WTC11 (cell line): ENCODE results near the gene ABAT. TPM values are rescaled to one million over a fixed set of nuclear protein-coding genes. Genes with fewer than 3 reads are reported as not detected.

Experiments
- ATAC-seq: fragments of 200-7000 bp; cut with Tn5 transposase; 2 replicates; pipeline ENCODE4 v1.10.0; 2021; ENCODE audit warnings: mild to moderate bottlenecking, moderate library complexity
- CTCF ChIA-PET: fragments of 300-600 bp; sonication (Branson Sonifier 250); formaldehyde crosslinking; loops from one replicate; lab custom pipeline; 2021; ENCODE audit warnings: antibody characterized with exemption; lab: Charles Lee
- POLR2A ChIA-PET: fragments of 350-600 bp; sonication (Branson Sonifier 250); formaldehyde crosslinking; loops from one replicate; lab custom pipeline; 2021; ENCODE audit warnings: antibody characterized with exemption; lab: Charles Lee
- DNase-seq: peaks from one replicate; pipeline ENCODE4 v3.0.0; 2021; ENCODE audit warnings: low spot score
- H3K27ac Mint-ChIP-seq: 2 replicates; pipeline ENCODE4 v1.8.0; 2021; ENCODE audit warnings: mixed read lengths
- H3K27me3 Mint-ChIP-seq: 2 replicates; pipeline ENCODE4 v1.8.0; 2021; ENCODE audit warnings: low read depth, mild to moderate bottlenecking, moderate library complexity, mixed read lengths
- H3K36me3 Mint-ChIP-seq: 2 replicates; pipeline ENCODE4 v1.8.0; 2021; ENCODE audit warnings: mixed read lengths
- H3K4me1 Mint-ChIP-seq: 2 replicates; pipeline ENCODE4 v1.8.0; 2022; ENCODE audit warnings: mixed read lengths
- H3K4me3 Mint-ChIP-seq: 2 replicates; pipeline ENCODE4 v1.8.0; 2021; ENCODE audit warnings: mild to moderate bottlenecking, moderate library complexity, mixed read lengths
- H3K9me3 Mint-ChIP-seq: 2 replicates; pipeline ENCODE4 v1.8.0; 2021; ENCODE audit warnings: mixed read lengths
- AFF4 ChIP-seq: sonication (generic); formaldehyde crosslinking; IDR thresholded peaks from 2 replicates; pipeline ENCODE4 v1.8.1; 2023; ENCODE audit warnings: mild to moderate bottlenecking, missing genetic modification reagents, borderline replicate concordance
- CREB1 ChIP-seq: sonication (generic); formaldehyde crosslinking; IDR thresholded peaks from 2 replicates; pipeline ENCODE4 v1.8.0; 2023; ENCODE audit warnings: mild to moderate bottlenecking, missing genetic modification reagents
- CREM ChIP-seq: sonication (generic); formaldehyde crosslinking; IDR thresholded peaks from 2 replicates; pipeline ENCODE4 v1.8.1; 2022; ENCODE audit warnings: mild to moderate bottlenecking, missing genetic modification reagents, moderate library complexity
- EMX1 ChIP-seq: fragments of 250-450 bp; sonication (Bioruptor Pico); IDR thresholded peaks from 2 replicates; pipeline ENCODE4 v1.8.0; 2021; ENCODE audit warnings: mild to moderate bottlenecking
- GRHL2 ChIP-seq: fragments of 250-450 bp; sonication (Bioruptor Pico); IDR thresholded peaks from 2 replicates; pipeline ENCODE4 v1.8.0; 2022; ENCODE audit warnings: mild to moderate bottlenecking, moderate library complexity; ENCODE audit not compliant: insufficient replicate concordance, severe bottlenecking
- GTF2I ChIP-seq: fragments of 250-450 bp; sonication (Bioruptor Pico); conservative IDR thresholded peaks from 2 replicates; pipeline ENCODE4 v1.4.0; 2021; ENCODE audit warnings: mild to moderate bottlenecking
- NR2C2 ChIP-seq: sonication (generic); formaldehyde crosslinking; IDR thresholded peaks from 2 replicates; pipeline ENCODE4 v1.8.0; 2022; ENCODE audit warnings: mild to moderate bottlenecking, missing genetic modification reagents
- OVOL2 ChIP-seq: fragments of 250-450 bp; sonication (Bioruptor Pico); IDR thresholded peaks from 2 replicates; pipeline ENCODE4 v1.9.0; 2021; ENCODE audit warnings: mild to moderate bottlenecking, borderline replicate concordance
- PRDM15 ChIP-seq: sonication (generic); formaldehyde crosslinking; IDR thresholded peaks from 2 replicates; pipeline ENCODE4 v1.8.0; 2022; ENCODE audit warnings: missing genetic modification reagents
- STAT6 ChIP-seq: sonication (generic); formaldehyde crosslinking; conservative IDR thresholded peaks from 2 replicates; pipeline ENCODE4 v1.8.1; 2023; ENCODE audit warnings: mild to moderate bottlenecking, low read depth, missing genetic modification reagents, moderate library complexity
- TEAD4 ChIP-seq: sonication (generic); formaldehyde crosslinking; IDR thresholded peaks from 2 replicates; pipeline ENCODE4 v1.8.0; 2022; ENCODE audit warnings: mild to moderate bottlenecking, missing genetic modification reagents
- TP53 ChIP-seq: sonication (generic); formaldehyde crosslinking; IDR thresholded peaks from 2 replicates; pipeline ENCODE4 v1.8.1; 2023; ENCODE audit warnings: mild to moderate bottlenecking, missing genetic modification reagents
- ZNF317 ChIP-seq: sonication (generic); formaldehyde crosslinking; IDR thresholded peaks from 2 replicates; pipeline ENCODE4 v1.8.1; 2023; ENCODE audit warnings: low read depth, mild to moderate bottlenecking, moderate library complexity, missing genetic modification reagents, borderline replicate concordance
- total RNA-seq: library from RNA; stranded (reverse); gene quantifications from 3 replicates; pipeline ENCODE4 v1.2.3, GENCODE V29; 2021
- TF ChIP-seq, protein P1 (sequence below): sonication (generic); formaldehyde crosslinking; IDR thresholded peaks from 2 replicates; pipeline ENCODE4 v1.8.1; 2023; ENCODE audit warnings: mild to moderate bottlenecking, missing genetic modification reagents, moderate library complexity
- TF ChIP-seq, protein P2 (sequence below): sonication (generic); formaldehyde crosslinking; IDR thresholded peaks from 2 replicates; pipeline ENCODE4 v1.8.0; 2023; ENCODE audit warnings: missing genetic modification reagents, mild to moderate bottlenecking, borderline replicate concordance
- TF ChIP-seq, protein P3 (sequence below): sonication (generic); formaldehyde crosslinking; IDR thresholded peaks from 2 replicates; pipeline ENCODE4 v1.8.0; 2022; ENCODE audit warnings: mild to moderate bottlenecking, missing genetic modification reagents
- TF ChIP-seq, protein P4 (sequence below): fragments of 250-450 bp; sonication (Bioruptor Pico); IDR thresholded peaks from 2 replicates; pipeline ENCODE4 v1.9.0; 2021; ENCODE audit warnings: moderate library complexity, mild to moderate bottlenecking, inconsistent platforms, borderline replicate concordance

Gene ABAT
- total RNA-seq, 1 experiment from 2014 or later: 6.6 TPM

DNA sequence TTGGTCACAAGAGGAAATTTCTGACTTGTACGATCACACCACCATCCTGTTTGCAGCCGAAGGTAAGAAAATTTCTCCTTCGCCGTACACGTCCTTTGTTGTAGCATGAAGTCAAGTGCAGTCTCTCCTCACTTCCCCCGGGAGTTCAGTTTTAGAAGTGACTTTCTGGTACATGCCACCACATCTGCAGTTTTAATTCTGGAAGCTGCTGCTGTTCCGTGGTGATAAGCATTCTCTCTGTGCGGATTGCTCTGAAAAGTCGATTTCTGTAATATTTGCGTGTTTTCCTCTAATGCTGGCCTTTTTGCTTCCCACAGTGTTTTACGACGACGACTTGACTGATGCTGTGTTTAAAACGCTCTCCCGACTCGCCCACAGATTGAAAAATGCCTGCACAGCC lies 32.3 kb upstream of the ABAT start (continued):
- TF ChIP-seq AFF4 (CRISPR knock-in tag) (no peak), STAT6 (no peak), OVOL2 (CRISPR knock-in tag) (no peak), TEAD4 (CRISPR knock-in tag) (no peak), ZNF317 (CRISPR knock-in tag) (no peak)

DNA sequence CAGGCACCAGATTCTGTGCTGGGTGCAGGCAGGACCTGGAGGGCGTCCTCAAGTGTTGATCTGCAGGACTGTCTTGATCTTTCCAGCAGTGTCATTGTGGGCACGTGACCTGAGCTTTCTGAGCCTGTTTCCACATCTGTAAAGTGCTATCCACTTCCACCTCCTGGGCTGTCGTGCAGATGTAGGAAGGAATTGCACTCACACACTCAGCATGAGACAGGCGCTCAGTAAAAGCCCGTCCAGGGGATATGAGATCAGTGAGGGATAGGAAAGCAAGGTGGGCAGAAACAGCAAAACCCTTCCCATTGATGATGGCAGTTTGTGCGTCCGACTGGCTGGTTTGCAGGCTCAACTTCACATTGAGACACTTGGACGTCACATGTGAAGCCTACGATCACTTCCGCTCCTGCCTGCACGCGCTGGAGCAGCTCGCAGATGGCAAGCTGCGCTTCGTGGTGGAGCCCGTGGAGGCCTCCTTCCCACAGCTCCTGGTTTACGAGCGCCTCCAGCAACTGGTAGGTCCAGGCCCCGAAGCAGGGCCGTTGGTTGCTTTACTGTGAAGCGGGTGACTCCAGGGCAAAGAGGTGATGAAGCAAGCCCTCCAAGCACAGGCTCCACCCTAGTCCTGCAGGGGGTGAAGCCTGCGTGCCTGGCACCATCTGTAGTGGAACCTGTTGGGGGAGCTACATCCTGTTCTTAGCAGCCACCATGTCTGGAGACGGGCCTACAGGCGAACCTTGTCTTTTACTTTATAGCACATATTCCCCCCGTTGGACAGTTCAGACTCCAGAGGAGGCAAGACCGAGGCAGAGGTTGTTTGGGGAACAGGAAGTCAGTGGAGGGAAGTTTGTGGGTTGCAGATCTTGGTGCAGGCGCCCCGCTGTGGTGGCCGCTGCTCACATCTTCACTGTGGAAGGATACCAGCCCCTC lies 29.9 kb upstream of the ABAT start:
- ChIA-PET CTCF (interaction anchor here (0.7 to 3.0 kb wide), 5 partner anchors 9 to 77 kb away, joined by 3 to 10 read pairs (median 7); no protein-coding TSS in a partner anchor), POLR2A (no interaction called here)
- H3K36me3 Mint-ChIP-seq: peaks cover 83% of the 10 kb centered on the region
- H3K27ac Mint-ChIP-seq: no peak overlapping the region
- ATAC-seq: no peak; the same call in 1 of the 2 replicates
- H3K27me3 Mint-ChIP-seq: no peaks in the 10 kb centered on the region; the same call in 1 of the 2 replicates
- H3K9me3 Mint-ChIP-seq: no peaks in the 10 kb centered on the region
- DNase-seq: no peak
- no peak overlapping the region for H3K4me3 Mint-ChIP-seq
- H3K4me1 Mint-ChIP-seq: no peaks in the 10 kb centered on the region
- TF ChIP-seq TP53: no peak
- no peak for TF ChIP-seq EMX1 (CRISPR knock-in tag)
- TF ChIP-seq PRDM15 (CRISPR knock-in tag): no peak
- TF ChIP-seq GTF2I (CRISPR knock-in tag): no peak
- TF ChIP-seq, protein P1, sequence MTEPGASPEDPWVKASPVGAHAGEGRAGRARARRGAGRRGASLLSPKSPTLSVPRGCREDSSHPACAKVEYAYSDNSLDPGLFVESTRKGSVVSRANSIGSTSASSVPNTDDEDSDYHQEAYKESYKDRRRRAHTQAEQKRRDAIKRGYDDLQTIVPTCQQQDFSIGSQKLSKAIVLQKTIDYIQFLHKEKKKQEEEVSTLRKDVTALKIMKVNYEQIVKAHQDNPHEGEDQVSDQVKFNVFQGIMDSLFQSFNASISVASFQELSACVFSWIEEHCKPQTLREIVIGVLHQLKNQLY (CRISPR knock-in tag): no peak
- TF ChIP-seq GRHL2: no peak
- TF ChIP-seq, protein P2, sequence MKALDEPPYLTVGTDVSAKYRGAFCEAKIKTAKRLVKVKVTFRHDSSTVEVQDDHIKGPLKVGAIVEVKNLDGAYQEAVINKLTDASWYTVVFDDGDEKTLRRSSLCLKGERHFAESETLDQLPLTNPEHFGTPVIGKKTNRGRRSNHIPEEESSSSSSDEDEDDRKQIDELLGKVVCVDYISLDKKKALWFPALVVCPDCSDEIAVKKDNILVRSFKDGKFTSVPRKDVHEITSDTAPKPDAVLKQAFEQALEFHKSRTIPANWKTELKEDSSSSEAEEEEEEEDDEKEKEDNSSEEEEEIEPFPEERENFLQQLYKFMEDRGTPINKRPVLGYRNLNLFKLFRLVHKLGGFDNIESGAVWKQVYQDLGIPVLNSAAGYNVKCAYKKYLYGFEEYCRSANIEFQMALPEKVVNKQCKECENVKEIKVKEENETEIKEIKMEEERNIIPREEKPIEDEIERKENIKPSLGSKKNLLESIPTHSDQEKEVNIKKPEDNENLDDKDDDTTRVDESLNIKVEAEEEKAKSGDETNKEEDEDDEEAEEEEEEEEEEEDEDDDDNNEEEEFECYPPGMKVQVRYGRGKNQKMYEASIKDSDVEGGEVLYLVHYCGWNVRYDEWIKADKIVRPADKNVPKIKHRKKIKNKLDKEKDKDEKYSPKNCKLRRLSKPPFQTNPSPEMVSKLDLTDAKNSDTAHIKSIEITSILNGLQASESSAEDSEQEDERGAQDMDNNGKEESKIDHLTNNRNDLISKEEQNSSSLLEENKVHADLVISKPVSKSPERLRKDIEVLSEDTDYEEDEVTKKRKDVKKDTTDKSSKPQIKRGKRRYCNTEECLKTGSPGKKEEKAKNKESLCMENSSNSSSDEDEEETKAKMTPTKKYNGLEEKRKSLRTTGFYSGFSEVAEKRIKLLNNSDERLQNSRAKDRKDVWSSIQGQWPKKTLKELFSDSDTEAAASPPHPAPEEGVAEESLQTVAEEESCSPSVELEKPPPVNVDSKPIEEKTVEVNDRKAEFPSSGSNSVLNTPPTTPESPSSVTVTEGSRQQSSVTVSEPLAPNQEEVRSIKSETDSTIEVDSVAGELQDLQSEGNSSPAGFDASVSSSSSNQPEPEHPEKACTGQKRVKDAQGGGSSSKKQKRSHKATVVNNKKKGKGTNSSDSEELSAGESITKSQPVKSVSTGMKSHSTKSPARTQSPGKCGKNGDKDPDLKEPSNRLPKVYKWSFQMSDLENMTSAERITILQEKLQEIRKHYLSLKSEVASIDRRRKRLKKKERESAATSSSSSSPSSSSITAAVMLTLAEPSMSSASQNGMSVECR (CRISPR knock-in tag): no peak
- TF ChIP-seq CREM: no peak
- TF ChIP-seq, protein P3, sequence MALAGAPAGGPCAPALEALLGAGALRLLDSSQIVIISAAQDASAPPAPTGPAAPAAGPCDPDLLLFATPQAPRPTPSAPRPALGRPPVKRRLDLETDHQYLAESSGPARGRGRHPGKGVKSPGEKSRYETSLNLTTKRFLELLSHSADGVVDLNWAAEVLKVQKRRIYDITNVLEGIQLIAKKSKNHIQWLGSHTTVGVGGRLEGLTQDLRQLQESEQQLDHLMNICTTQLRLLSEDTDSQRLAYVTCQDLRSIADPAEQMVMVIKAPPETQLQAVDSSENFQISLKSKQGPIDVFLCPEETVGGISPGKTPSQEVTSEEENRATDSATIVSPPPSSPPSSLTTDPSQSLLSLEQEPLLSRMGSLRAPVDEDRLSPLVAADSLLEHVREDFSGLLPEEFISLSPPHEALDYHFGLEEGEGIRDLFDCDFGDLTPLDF (CRISPR knock-in tag): no peak
- no peak for TF ChIP-seq CREB1 (CRISPR knock-in tag)
- no peak for TF ChIP-seq NR2C2 (CRISPR knock-in tag)
- TF ChIP-seq, protein P4, sequence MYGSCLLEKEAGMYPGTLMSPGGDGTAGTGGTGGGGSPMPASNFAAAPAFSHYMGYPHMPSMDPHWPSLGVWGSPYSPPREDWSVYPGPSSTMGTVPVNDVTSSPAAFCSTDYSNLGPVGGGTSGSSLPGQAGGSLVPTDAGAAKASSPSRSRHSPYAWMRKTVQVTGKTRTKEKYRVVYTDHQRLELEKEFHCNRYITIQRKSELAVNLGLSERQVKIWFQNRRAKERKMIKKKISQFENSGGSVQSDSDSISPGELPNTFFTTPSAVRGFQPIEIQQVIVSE (CRISPR knock-in tag): no peak
